GM21447 (cell line): ENCODE results near the gene MINDY4B.

Experiments used
- ATAC-seq: cut with Tn5 transposase; IDR thresholded peaks from one replicate; pipeline ENCODE4 v1.9.1; 2021; ENCODE audit not compliant: unreplicated experiment

The MINDY4B gene

GRCh38 chr3:150905339-150905738, at the start of gene MINDY4B:
TSS of gene MINDY4B (minus strand) at chr3:150905439. CDS start at chr3:150905439, 0 bp downstream.
- ATAC-seq, result no peak

- ATAC-seq, result no peak
Measured at GRCh38 chr3:150951923-150952322, 46.7 kb upstream of the MINDY4B start.

- no peak for ATAC-seq
Measured at GRCh38 chr3:150945226-150946032, 40.2 kb upstream of the MINDY4B start.

- no peak for ATAC-seq
Measured at GRCh38 chr3:150942221-150942620, 37.0 kb upstream of the MINDY4B start.

GRCh38 chr3:150936693-150937092, 31.5 kb upstream of the MINDY4B start:
- peak; percentile 95 for ATAC-seq

GRCh38 chr3:150933473-150933995, 28.3 kb upstream of the MINDY4B start:
- no peak for ATAC-seq

- ATAC-seq, result no peak
Measured at GRCh38 chr3:150931745-150932144, 26.5 kb upstream of the MINDY4B start.

GRCh38 chr3:150930839-150931238, 25.6 kb upstream of the MINDY4B start:
- no peak for ATAC-seq

GRCh38 chr3:150928234-150928633, 23.0 kb upstream of the MINDY4B start:
- no peak for ATAC-seq

- no peak for ATAC-seq
Measured at GRCh38 chr3:150926328-150926727, 21.1 kb upstream of the MINDY4B start.

GRCh38 chr3:150925751-150926201, 20.5 kb upstream of the MINDY4B start:
- ATAC-seq, result peak; percentile 74

GRCh38 chr3:150922611-150923010, 17.4 kb upstream of the MINDY4B start:
- no peak for ATAC-seq

- ATAC-seq, result no peak
Measured at GRCh38 chr3:150921209-150921608, 16.0 kb upstream of the MINDY4B start.

- no peak for ATAC-seq
Measured at GRCh38 chr3:150920236-150920635, 15.0 kb upstream of the MINDY4B start.

GRCh38 chr3:150917951-150918350, 12.7 kb upstream of the MINDY4B start:
- ATAC-seq, result no peak

GRCh38 chr3:150913133-150913922, 8.1 kb upstream of the MINDY4B start:
- no peak for ATAC-seq

GRCh38 chr3:150912501-150912900, 7.3 kb upstream of the MINDY4B start:
- no peak for ATAC-seq

GRCh38 chr3:150911771-150912170, 6.5 kb upstream of the MINDY4B start:
- ATAC-seq, result no peak

- ATAC-seq, result no peak
Measured at GRCh38 chr3:150906461-150906860, 1.2 kb upstream of the MINDY4B start.

GRCh38 chr3:150905746-150906145, 507 bp upstream of the MINDY4B start:
- ATAC-seq, result no peak

GRCh38 chr3:150902988-150903387, 2.3 kb downstream of the MINDY4B start:
- no peak for ATAC-seq

GRCh38 chr3:150901793-150902192, 3.4 kb downstream of the MINDY4B start:
- ATAC-seq, result no peak
